Retinal pigment epithelial cell (primary cell): ENCODE measurements around the gene KCNIP1.

Experiments used
- DNase-seq: peaks from one replicate; pipeline ENCODE4 v3.0.0-alpha.2; 2010; ENCODE audit warnings: low read depth
- H3K4me3 ChIP-seq: 2 replicates; pipeline ENCODE4 v1.5.1; 2011; ENCODE audit warnings: mild to moderate bottlenecking, low read length, control low read depth, moderate library complexity
- TF ChIP-seq, protein P1 (sequence below): conservative IDR thresholded peaks from 2 replicates; pipeline ENCODE4 v1.5.1; 2011; ENCODE audit warnings: low read depth, low read length, control low read depth, inconsistent platforms

The KCNIP1 gene

DNA sequence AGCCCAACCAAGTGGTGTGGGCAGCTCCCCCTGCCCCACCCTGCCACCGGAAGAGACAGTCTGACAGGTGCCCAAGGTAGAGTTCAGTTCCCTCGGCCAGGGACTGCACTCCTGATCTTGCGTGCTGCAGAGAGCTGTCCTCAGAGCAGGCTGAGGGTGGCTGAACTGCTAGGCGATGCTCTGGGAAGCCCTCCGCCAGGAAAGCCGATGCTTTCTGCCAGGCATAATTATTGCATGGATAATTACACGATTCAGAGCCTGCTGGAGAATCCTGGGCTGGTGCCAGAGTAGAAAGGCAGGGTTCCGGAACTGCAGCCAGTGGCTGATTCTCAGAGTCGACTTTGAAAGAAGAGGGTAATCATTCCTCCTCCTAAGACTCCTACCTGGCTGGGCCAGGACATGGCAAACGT lies 19.3 kb downstream of the KCNIP1 start:
- TF ChIP-seq, protein P1, sequence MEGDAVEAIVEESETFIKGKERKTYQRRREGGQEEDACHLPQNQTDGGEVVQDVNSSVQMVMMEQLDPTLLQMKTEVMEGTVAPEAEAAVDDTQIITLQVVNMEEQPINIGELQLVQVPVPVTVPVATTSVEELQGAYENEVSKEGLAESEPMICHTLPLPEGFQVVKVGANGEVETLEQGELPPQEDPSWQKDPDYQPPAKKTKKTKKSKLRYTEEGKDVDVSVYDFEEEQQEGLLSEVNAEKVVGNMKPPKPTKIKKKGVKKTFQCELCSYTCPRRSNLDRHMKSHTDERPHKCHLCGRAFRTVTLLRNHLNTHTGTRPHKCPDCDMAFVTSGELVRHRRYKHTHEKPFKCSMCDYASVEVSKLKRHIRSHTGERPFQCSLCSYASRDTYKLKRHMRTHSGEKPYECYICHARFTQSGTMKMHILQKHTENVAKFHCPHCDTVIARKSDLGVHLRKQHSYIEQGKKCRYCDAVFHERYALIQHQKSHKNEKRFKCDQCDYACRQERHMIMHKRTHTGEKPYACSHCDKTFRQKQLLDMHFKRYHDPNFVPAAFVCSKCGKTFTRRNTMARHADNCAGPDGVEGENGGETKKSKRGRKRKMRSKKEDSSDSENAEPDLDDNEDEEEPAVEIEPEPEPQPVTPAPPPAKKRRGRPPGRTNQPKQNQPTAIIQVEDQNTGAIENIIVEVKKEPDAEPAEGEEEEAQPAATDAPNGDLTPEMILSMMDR, result no peak
- H3K4me3 ChIP-seq, result no peak overlapping the region
- no peak for DNase-seq

DNA sequence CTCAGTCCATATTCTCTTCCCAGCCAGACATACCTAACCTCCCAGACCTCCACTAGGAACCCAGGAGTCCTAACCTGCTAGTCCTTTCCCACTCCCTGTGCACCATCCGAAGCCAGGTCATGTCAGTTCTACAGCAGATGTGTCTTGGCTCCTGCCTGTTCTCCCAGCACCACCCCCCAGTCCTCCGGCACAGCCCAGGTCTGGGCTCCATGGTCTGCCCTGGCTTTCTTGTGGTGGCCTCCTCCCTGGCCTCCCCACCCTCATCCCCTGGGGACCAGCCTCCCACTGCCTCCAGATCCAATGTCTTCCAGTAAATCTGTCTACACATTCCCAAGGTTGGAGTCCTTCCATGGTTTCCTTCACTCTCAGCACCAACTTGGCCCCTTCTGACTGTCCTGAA lies 20.0 kb downstream of the KCNIP1 start:
- TF ChIP-seq, protein P1, result no peak
- DNase-seq, result no peak
- no peak overlapping the region for H3K4me3 ChIP-seq

DNA sequence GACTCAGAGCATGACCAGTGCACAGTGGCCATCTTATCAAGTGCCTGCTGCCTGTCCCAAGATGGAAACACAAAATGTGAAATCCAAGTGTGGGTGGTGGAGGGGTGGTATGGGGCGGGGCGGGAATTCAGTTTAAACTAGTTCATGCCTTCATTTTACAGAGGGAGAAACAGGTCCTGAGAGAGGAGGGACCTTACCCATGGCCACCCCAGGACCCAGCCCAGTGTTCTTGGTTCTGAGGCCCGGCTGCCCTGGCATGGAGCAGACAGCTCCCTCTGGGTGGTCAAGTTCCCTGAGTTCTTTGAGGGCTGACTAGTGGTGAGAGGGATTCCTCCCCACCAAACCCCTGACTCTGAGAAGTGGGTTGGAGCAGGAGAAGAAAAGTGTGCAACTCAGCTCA lies 20.8 kb downstream of the KCNIP1 start:
- no peak for DNase-seq
- TF ChIP-seq, protein P1, result no peak
- no peak overlapping the region for H3K4me3 ChIP-seq

DNA sequence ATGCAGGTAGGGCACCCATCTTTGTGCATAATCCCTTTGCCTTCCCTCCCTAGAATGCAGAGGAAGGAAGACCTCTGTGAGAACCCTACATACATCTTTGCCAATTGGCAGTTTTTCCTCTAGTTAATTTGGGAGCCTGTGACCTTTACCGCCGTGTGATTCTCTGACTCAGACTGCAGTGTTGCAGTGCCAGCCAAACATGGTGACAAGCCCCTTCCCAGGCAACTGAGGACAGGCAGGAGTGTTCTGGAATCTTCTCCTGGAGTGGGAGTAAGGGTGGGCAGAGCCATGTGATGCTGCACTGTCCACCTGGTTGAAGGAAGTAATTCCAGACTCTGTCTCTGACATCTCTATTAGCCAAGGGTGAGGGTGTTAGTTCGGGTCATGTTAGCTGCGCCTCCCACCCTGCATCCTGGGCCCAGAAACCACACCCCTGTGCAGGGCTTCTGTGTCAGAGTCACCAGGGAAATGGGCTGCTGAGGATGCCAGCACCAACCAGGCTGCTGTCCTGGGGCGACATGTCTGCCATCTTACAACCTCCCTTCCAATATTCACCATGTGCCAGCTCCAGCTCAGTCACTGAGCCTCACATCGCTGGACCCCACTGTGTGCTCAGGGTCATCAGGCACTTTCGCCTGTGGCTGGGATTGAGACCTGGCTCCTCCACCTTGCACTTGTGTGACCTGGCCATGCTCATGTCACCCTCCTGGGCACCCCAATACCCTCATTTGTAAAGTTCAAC lies 21.8 kb downstream of the KCNIP1 start:
- TF ChIP-seq, protein P1, result no peak
- no peak for DNase-seq
- no peak overlapping the region for H3K4me3 ChIP-seq

DNA sequence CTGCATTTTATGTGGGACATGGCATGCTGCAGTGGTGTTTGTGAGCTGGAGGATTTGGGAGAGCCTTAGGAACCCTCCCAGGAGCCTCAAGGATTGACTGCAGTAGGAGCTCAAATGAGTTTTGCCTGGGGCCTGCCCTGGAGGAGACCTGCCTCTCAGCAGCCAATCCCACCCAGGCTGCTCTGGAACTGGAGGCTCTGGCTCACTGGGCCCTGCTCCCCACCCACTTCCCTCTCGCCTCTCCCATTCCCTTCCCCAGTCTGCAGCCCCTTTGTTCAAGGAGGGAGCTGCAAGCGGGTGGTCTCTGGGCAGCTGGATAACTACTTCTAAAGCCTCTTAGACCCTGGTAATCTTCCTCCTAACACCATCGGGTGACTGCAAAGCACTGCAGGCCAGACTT lies 24.2 kb downstream of the KCNIP1 start:
- H3K4me3 ChIP-seq, result no peak overlapping the region
- TF ChIP-seq, protein P1, result no peak
- no peak for DNase-seq

DNA sequence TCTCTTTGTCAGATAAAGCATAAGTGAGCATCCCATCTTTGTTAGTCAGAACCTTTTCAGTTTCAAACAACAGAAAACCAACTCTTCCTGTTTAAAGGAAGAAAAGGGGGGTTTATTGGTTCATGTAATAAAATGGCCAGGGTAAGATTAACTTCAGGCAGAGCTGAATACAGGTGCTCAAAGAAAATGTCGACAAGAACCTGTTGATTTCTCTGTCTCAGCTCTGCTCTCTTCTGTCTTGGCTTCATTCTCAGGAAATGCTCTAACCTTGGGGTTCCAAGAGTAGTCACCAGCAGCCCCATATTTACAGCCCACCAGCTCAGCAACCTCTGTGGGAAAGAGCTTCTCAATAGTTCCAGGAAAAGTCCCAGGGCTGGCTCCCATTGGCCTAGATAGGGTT lies 25.2 kb downstream of the KCNIP1 start:
- TF ChIP-seq, protein P1, result no peak
- no peak for DNase-seq
- H3K4me3 ChIP-seq, result no peak overlapping the region

DNA sequence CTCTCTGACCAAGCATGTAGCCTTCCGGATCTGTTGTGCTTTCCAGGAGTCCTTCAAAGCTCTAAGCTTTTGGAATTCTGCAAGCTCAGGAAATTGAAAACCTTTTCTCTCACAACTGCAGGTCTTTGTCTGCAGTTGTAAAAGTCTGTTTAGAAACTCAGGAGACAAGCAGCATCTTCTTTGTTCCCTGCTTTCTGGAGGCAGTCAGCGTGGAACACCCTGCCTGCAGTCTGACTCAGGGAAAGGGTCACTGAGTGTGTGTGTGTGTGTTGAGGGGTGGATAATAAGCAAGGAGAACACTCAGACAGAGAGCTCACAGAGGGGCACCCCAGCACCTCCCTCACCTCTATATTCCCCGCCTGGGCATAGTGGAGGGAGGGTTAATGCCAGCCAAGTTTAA lies 29.1 kb downstream of the KCNIP1 start:
- DNase-seq, result no peak
- TF ChIP-seq, protein P1, result no peak
- H3K4me3 ChIP-seq, result no peak overlapping the region
